ENCODE results near the gene CHIC2.
"Not testable (repeated sequence)": the region's sequence is repeated elsewhere in the genome, so short reads cannot be mapped to it uniquely, and the experiment has no call there.

The CHIC2 gene

DNA sequence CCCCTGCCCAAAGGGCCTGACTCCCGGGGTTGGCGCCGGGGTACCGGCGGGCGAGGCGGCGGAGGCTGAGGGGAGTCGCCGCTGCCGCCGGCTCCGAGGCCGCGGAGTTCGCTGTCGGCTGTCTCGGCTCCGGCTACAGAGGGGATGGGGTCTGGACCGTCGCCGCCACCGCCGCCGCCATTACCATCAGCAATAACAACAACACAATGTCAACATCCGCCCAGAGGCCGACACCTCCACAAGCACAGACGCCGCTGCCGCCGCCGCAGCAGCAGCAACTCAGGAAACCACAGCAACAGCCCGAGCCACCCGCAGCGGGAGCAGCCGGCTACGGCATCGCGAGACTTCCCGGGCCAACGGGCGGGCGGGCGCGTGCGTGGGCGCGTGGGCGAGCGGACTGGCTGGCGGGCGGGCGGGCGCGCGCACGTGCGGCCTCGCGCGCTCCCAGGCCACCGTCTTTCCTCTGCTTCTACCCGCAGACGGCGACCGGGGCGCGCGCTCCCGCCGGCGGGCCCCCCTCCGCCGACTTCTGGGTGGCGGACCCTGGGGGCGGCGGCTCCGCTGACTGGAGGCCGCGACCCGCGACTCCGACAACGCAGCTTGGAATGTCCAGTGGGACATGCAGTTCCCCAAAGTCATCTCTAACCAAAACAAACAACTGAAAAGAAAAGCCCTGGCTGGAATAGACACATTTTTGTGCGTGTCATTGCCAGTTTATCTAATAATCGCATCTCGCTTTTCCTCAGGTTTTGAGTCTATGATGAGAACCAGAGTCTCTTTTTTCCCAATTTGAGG, at the start of gene CHIC2:
CHIC2 (minus strand) TSS at position 289 of the 795 bp plus-strand sequence. CDS start 305 bp downstream, outside the sequence.
- Histone ChIP-seq H3K27me3 (ENCODE audit: control insufficient read depth, insufficient read depth, low read length) (no peaks in the 10 kb centered on the region; the same call in 1 of the 2 replicates), H3K36me3 (ENCODE audit: control insufficient read depth, insufficient read depth, low read length) (no peaks in the 10 kb centered on the region), H3K9me3 (ENCODE audit: control insufficient read depth, insufficient read depth, low read depth, low read length) (no peaks in the 10 kb centered on the region), H3K27ac (ENCODE audit: low read depth, low read length) (peak within 1 kb of the TSS; percentile 62; the same call in 1 of the 2 replicates), H3K9ac (ENCODE audit: low read length) (peak within 1 kb of the TSS; percentile 88), H3K4me3 (ENCODE audit: low read depth, low read length) (peak within 1 kb of the TSS; percentile 97), H3K4me1 (ENCODE audit: control insufficient read depth, insufficient read depth, low read length) (peaks cover 28% of the 10 kb centered on the region)

DNA sequence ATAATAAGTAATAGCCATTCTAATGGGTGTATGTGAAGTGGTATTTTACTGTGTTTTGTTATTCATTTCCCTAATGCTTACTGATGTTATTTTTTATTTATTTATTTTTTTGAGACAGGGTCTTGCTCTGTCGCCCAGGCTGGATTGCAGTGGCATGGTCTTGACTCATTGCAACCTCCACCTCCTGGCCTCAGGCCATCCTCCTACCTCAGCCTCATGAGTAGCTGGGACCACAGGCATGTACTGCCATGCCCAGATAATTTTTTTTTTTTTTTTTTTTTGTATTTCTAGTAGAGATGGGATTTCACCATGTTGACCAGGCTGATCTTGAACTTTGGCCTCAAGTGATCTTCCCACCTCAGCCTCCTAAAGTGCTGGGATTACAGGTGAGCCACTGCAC, 48.8 kb upstream of the CHIC2 start:
- H3K9me3 ChIP-seq (ENCODE audit: control insufficient read depth, insufficient read depth, low read depth, low read length): not testable (repeated sequence)

DNA sequence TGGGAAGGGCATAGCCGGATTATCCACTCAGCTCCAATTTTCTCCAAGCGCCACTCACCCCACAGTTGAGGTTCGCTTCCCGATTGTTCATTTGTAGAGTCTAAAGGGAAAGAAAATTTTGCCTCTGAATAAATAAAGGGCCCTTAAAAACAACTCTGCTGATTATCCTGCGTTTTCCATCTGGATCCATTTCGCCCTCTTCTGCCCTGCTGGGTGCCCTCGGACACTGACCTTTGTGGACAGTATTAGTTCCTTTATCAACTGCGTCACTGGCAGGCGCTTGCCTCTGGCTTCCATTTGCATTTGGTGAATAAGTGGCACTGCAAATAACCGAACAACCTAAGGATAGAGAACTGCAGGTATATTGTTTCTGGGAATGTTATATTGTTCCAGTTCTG, 45.6 kb upstream of the CHIC2 start:
- H3K9ac ChIP-seq (ENCODE audit: low read length): peak overlapping the region; percentile 63
- no peaks in the 10 kb centered on the region for H3K36me3 ChIP-seq (ENCODE audit: control insufficient read depth, insufficient read depth, low read length)
- H3K27ac ChIP-seq (ENCODE audit: low read depth, low read length): no peak overlapping the region
- peaks cover 79% of the 10 kb centered on the region for H3K27me3 ChIP-seq (ENCODE audit: control insufficient read depth, insufficient read depth, low read length)
- peak overlapping the region; percentile 57 for H3K4me3 ChIP-seq (ENCODE audit: low read depth, low read length)
- H3K4me1 ChIP-seq (ENCODE audit: control insufficient read depth, insufficient read depth, low read length): peaks cover 35% of the 10 kb centered on the region
- no peaks in the 10 kb centered on the region for H3K9me3 ChIP-seq (ENCODE audit: control insufficient read depth, insufficient read depth, low read depth, low read length)

More for the DNA sequence above, 48.8 kb upstream of the CHIC2 start:
- peaks cover 22% of the 10 kb centered on the region for H3K4me1 ChIP-seq (ENCODE audit: control insufficient read depth, insufficient read depth, low read length)
- not testable (repeated sequence) for H3K9ac ChIP-seq (ENCODE audit: low read length); H3K36me3 ChIP-seq (ENCODE audit: control insufficient read depth, insufficient read depth, low read length); H3K27ac ChIP-seq (ENCODE audit: low read depth, low read length); H3K4me3 ChIP-seq (ENCODE audit: low read depth, low read length)
- H3K27me3 ChIP-seq (ENCODE audit: control insufficient read depth, insufficient read depth, low read length): peaks cover 47% of the 10 kb centered on the region

DNA sequence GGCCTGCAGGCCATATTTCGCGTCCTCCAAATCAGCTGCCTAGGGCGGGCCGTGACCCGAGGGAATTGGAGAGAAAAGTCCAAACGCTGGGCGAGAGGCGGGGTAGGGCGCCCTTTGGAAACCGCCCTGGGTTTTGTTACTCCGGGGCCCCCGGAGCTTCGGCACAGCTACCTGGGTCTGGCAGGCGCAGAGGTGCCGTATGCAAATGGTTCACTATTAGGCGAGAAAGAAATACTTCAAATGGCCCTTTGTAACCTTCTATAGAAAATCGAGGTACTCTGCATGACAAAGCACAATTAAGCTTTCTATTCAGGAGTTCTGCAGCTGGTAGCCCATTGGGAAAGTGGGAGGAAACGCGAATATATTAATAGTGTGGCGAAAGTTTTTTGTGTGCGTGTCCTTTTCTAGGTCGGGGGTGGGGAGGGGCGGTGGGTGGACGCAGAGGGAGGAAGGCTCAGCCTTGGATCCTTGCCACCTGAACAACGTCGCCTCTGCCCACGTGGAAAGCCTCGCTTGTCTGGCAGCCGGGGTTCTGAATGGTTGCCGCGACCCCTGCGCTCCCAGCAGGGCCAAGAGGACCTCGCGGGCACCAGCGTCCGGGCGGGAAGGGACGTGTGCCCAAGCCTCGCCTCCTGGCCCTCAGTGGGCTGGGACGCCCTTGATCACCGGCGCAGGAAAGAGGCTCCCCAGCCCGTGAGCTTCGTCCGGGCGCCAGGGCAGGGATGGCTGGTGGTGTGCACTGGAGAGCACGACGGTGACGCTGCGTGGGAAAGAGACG, 45.0 kb upstream of the CHIC2 start:
- Histone ChIP-seq H3K36me3 (ENCODE audit: control insufficient read depth, insufficient read depth, low read length) (no peaks in the 10 kb centered on the region), H3K4me3 (ENCODE audit: low read depth, low read length) (peak overlapping the region; percentile 57), H3K9me3 (ENCODE audit: control insufficient read depth, insufficient read depth, low read depth, low read length) (no peaks in the 10 kb centered on the region), H3K27me3 (ENCODE audit: control insufficient read depth, insufficient read depth, low read length) (peaks cover 85% of the 10 kb centered on the region), H3K4me1 (ENCODE audit: control insufficient read depth, insufficient read depth, low read length) (peaks cover 41% of the 10 kb centered on the region), H3K9ac (ENCODE audit: low read length) (peak overlapping the region; percentile 63), H3K27ac (ENCODE audit: low read depth, low read length) (no peak overlapping the region)

DNA sequence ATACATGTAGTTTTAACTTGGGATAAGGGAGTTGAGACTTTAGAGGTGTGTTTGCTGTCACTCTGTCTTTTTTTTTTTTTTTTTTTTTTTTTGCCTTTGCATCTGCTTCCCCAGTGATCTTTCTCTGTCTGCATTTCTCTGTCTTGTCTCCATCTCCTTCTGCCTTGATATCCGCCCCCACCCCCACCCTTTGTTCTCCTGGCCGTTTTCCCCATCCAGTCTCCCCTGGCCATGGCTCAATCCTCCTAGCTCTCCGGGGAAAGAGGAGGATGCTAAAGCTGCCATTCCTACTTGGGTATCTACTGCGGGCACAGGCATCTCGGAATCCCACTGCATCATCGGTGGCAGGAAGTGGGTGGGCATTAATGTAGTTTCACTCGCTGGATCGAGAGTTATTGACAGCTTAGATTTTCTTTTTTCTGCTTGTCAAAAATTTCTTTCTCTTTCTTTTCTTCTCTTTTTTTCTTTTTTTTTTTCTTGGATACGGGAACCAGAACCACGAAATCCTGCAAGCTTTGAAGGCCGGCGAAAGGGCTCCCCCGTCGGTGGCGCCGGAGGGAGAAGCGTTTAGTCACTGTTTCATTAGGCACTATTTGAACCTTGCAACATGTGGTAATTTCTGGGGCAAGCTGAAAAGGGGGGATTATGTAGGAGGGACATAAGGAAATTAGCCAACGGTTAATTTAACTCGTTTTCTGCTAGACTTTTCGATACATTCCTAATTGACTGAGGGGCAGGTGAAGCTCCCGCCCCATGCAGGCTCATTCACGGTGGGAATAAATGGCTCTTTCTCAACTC, 43.7 kb upstream of the CHIC2 start:
- H3K27ac ChIP-seq (ENCODE audit: low read depth, low read length): no peak overlapping the region
- no peaks in the 10 kb centered on the region for H3K9me3 ChIP-seq (ENCODE audit: control insufficient read depth, insufficient read depth, low read depth, low read length)
- H3K4me1 ChIP-seq (ENCODE audit: control insufficient read depth, insufficient read depth, low read length): peaks cover 48% of the 10 kb centered on the region
- H3K9ac ChIP-seq (ENCODE audit: low read length): no peak overlapping the region
- peaks cover 97% of the 10 kb centered on the region for H3K27me3 ChIP-seq (ENCODE audit: control insufficient read depth, insufficient read depth, low read length)
- H3K4me3 ChIP-seq (ENCODE audit: low read depth, low read length): peak overlapping the region; percentile 57
- H3K36me3 ChIP-seq (ENCODE audit: control insufficient read depth, insufficient read depth, low read length): no peaks in the 10 kb centered on the region

DNA sequence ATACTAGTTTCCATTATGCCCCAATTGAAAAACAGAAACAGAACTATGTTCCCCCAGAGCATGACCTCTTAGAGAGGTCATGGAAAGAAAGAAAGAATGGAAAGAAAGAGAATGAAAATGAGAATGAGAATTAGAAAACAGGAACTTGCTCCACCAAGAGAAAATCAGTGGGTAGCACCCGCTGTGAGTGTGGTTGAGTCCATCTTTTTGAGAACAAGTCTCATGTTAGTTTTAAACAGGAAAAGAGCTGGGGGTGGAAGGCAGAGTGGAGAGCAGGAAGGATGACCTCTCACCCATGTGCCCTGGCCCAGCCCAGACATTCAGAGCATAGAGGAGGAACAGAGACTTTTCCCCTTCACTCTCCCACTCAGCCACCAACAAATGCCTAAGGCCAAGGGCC, 40.5 kb upstream of the CHIC2 start:
- no peak overlapping the region for H3K4me3 ChIP-seq (ENCODE audit: low read depth, low read length)
- no peaks in the 10 kb centered on the region for H3K9me3 ChIP-seq (ENCODE audit: control insufficient read depth, insufficient read depth, low read depth, low read length)
- no peaks in the 10 kb centered on the region for H3K36me3 ChIP-seq (ENCODE audit: control insufficient read depth, insufficient read depth, low read length)
- no peak overlapping the region for H3K9ac ChIP-seq (ENCODE audit: low read length)
- H3K4me1 ChIP-seq (ENCODE audit: control insufficient read depth, insufficient read depth, low read length): peaks cover 60% of the 10 kb centered on the region
- H3K27me3 ChIP-seq (ENCODE audit: control insufficient read depth, insufficient read depth, low read length): peaks cover 100% of the 10 kb centered on the region
- H3K27ac ChIP-seq (ENCODE audit: low read depth, low read length): no peak overlapping the region

DNA sequence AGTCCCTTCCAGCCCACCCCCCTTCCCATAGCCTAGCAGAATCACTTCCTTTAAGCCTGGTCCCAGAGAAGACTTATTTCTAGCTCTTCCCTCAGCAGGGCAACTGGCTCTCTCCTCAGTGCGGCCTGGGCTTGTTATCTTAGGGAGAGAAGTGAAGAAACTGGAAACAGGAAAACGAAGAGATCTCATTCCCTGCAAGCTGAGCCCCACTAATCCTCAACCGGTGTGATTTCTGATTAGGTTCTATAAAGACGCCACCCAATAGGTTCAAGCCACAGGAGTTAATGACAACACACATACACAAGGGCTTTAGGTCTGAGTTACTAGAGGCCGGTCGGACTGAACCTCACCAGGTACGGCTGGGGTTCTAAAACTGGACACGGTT, 38.8 kb upstream of the CHIC2 start:
- Histone ChIP-seq H3K27ac (ENCODE audit: low read depth, low read length) (no peak overlapping the region), H3K9me3 (ENCODE audit: control insufficient read depth, insufficient read depth, low read depth, low read length) (no peaks in the 10 kb centered on the region), H3K36me3 (ENCODE audit: control insufficient read depth, insufficient read depth, low read length) (no peaks in the 10 kb centered on the region), H3K4me1 (ENCODE audit: control insufficient read depth, insufficient read depth, low read length) (peaks cover 60% of the 10 kb centered on the region), H3K27me3 (ENCODE audit: control insufficient read depth, insufficient read depth, low read length) (peaks cover 100% of the 10 kb centered on the region), H3K9ac (ENCODE audit: low read length) (peak overlapping the region; percentile 8), H3K4me3 (ENCODE audit: low read depth, low read length) (peak overlapping the region; percentile 35)

DNA sequence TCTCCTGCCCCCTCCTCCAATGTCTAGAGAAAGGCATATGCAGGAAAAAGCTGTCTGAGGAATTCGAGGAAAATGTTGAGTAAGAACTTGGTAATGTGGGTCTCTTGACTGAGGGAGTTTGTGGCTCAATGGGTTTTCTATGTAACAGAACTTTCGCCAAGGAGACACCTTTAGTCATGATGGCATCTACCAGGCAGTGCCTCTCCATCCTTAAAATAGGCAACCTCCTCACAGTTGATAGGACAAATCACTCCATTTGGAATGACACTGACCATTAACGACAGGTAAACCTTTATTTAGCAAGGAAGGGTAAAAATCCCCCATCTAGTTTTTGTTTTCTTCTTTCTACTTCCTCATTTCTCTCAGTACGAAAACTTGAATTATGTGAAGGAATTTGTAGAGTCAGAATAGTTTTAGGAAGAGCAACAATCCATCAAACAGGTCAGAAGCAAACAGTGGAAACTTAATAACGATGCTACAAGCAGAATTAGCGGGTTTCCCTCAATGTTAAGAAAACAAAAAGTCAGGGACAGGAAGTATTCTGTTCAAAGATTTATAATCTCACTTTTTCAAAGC, 38.2 kb upstream of the CHIC2 start:
- no peak overlapping the region for H3K4me3 ChIP-seq (ENCODE audit: low read depth, low read length)
- peaks cover 100% of the 10 kb centered on the region for H3K27me3 ChIP-seq (ENCODE audit: control insufficient read depth, insufficient read depth, low read length)
- peaks cover 62% of the 10 kb centered on the region for H3K4me1 ChIP-seq (ENCODE audit: control insufficient read depth, insufficient read depth, low read length)

DNA sequence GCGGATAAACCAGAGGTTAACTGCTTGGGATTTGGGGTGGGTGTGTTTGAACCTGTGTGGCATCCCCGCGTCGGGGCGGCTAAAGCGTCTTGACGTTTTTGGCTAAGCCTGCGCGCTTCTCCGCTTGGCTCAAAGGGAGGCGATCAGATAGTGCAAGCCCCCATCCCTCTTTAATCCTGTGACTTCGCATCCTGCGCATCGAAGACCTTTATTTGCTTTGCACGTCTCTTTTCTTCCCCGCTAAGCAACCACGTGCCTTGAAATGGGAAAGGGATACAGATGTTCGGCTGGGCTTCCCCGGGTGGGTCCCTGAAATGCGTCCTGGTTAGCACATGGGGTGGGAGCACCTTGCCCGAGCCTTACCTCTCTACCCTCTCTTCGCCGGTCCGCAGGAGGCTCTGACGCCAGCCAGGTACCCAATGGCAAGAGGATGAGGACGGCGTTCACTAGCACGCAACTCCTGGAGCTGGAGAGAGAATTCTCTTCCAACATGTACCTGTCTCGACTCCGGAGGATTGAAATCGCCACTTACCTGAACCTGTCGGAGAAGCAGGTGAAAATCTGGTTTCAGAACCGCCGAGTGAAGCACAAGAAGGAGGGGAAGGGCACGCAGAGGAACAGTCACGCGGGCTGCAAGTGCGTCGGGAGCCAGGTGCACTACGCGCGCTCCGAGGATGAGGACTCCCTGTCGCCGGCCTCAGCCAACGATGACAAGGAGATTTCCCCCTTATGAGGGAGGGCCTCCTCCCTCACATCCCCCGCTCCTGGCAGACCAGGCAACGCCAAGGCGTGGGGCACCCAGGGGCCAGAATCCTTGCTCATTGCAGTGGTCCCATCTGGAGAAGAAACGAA, 37.0 kb upstream of the CHIC2 start:
- Histone ChIP-seq H3K36me3 (ENCODE audit: control insufficient read depth, insufficient read depth, low read length) (no peaks in the 10 kb centered on the region), H3K27me3 (ENCODE audit: control insufficient read depth, insufficient read depth, low read length) (peaks cover 100% of the 10 kb centered on the region), H3K9me3 (ENCODE audit: control insufficient read depth, insufficient read depth, low read depth, low read length) (no peaks in the 10 kb centered on the region), H3K9ac (ENCODE audit: low read length) (no peak overlapping the region), H3K4me3 (ENCODE audit: low read depth, low read length) (peak overlapping the region; percentile 62), H3K4me1 (ENCODE audit: control insufficient read depth, insufficient read depth, low read length) (peaks cover 59% of the 10 kb centered on the region), H3K27ac (ENCODE audit: low read depth, low read length) (no peak overlapping the region)

More for the DNA sequence above, 38.2 kb upstream of the CHIC2 start:
- Histone ChIP-seq H3K27ac (ENCODE audit: low read depth, low read length) (no peak overlapping the region), H3K36me3 (ENCODE audit: control insufficient read depth, insufficient read depth, low read length) (no peaks in the 10 kb centered on the region), H3K9me3 (ENCODE audit: control insufficient read depth, insufficient read depth, low read depth, low read length) (no peaks in the 10 kb centered on the region), H3K9ac (ENCODE audit: low read length) (no peak overlapping the region)
